Activated CD4-positive, alpha-beta T cell treated with anti-CD3 and anti-CD28 coated beads, Interleukin-2, amount 10 ng/mL, durations not matched to agents 24 days and 14 days (primary cell): ENCODE data around the gene CGN. TPM values are rescaled to one million over a fixed set of nuclear protein-coding genes. Genes with fewer than 3 reads are reported as not detected.

Experiments
- total RNA-seq: library from RNA; stranded (reverse); gene quantifications from 2 replicates; pipeline ENCODE4 v1.2.3, GENCODE V29; 2022

The CGN gene
- total RNA-seq, 1 donor from 2014 or later = 0.07 TPM

Other genes starting within 250 kb of the CGN start
- 25.4 and 26.8 TPM in 2 replicates for gene ZNF687, start 229.1 kb upstream of the CGN start, total RNA-seq
- 57.1 and 59.2 TPM in 2 replicates for gene PI4KB, start 184.0 kb upstream of the CGN start, total RNA-seq
- 69.2 and 73.1 TPM in 2 replicates for gene RFX5, start 164.1 kb upstream of the CGN start, total RNA-seq
- not detected in 2 replicates for gene SELENBP1, start 138.7 kb upstream of the CGN start, total RNA-seq
- 452 and 456 TPM in 2 replicates for gene PSMB4, start 111.8 kb upstream of the CGN start, total RNA-seq
- 82.6 and 86.5 TPM in 2 replicates for gene POGZ, start 51.9 kb upstream of the CGN start, total RNA-seq
- 1.7 and 2.1 TPM in 2 replicates for gene TUFT1, start 28.9 kb downstream of the CGN start, total RNA-seq
- gene SNX27, start 100.7 kb downstream of the CGN start, total RNA-seq = 31.6 and 33.1 TPM in 2 replicates
- not detected in 2 replicates for gene CELF3, start 205.4 kb downstream of the CGN start, total RNA-seq
- gene RIIAD1, start 210.1 kb downstream of the CGN start, total RNA-seq = not detected in 2 replicates